GM12891 (cell line): ENCODE measurements around the gene HCN1.

Experiments
- PAX5 ChIP-seq: IDR thresholded peaks from 2 replicates; pipeline ENCODE4 v1.6.1; 2011; ENCODE audit warnings: low read length, moderate library complexity, mild to moderate bottlenecking; ENCODE audit not compliant: insufficient read depth, severe bottlenecking
- POLR2A ChIP-seq: IDR thresholded peaks from 2 replicates; pipeline ENCODE4 v1.6.1; 2011; ENCODE audit warnings: low read depth, low read length, control low read depth
- POLR2AphosphoS5 ChIP-seq: IDR thresholded peaks from 2 replicates; pipeline ENCODE4 v1.6.1; 2011; ENCODE audit warnings: low read depth, low read length, control low read depth
- POU2F2 ChIP-seq: IDR thresholded peaks from 2 replicates; pipeline ENCODE4 v1.6.1; 2011; ENCODE audit warnings: low read depth, mild to moderate bottlenecking, control low read depth, low read length, moderate library complexity

GRCh38 chr5:45295231-45295630, 400.9 kb downstream of the HCN1 start:
- no peak for TF ChIP-seq POLR2AphosphoS5
- no peak for TF ChIP-seq POLR2A
- TF ChIP-seq PAX5, result no peak
- TF ChIP-seq POU2F2, result no peak
